IPS-11a (cell line): ENCODE results near the gene PRPF38B.
A peak's percentile ranks its signal among the peaks of the same experiment; 100 is the strongest.
"Not testable (repeated sequence)": the region's sequence is repeated elsewhere in the genome, so short reads cannot be mapped to it uniquely, and the experiment has no call there.

Experiments used
- H3K4me3 ChIP-seq: one replicate; pipeline ENCODE4 v1.5.1; 2013; ENCODE audit warnings: low read depth, low read length, control low read depth

The PRPF38B gene

GRCh38 chr1:108679586-108680213, 12.4 kb upstream of the PRPF38B start:
- H3K4me3 ChIP-seq = no peak overlapping the region

DNA sequence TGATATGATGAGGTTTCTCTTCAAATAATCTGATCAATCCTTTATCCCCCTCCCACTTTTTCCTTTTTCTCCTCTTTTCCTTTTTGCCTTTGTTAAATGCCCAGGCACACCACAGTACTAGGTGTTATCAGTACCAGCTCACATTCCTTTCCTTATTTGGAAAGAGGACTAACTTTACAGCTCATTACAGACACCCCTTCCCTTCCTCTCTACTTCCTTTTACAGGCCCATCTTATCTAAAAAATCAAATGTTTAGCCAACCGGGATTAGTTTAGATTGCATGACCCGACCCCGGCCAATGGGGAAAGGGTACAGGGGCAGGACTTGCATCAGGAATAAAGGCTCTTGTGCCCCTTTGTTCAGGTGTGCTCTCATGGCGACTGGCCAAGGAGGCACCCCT, 10.4 kb upstream of the PRPF38B start:
- H3K4me3 ChIP-seq = not testable (repeated sequence)

GRCh38 chr1:108685529-108685928, 6.6 kb upstream of the PRPF38B start:
- no peak overlapping the region for H3K4me3 ChIP-seq

GRCh38 chr1:108686614-108687313, 5.3 kb upstream of the PRPF38B start:
- H3K4me3 ChIP-seq = no peak overlapping the region

DNA sequence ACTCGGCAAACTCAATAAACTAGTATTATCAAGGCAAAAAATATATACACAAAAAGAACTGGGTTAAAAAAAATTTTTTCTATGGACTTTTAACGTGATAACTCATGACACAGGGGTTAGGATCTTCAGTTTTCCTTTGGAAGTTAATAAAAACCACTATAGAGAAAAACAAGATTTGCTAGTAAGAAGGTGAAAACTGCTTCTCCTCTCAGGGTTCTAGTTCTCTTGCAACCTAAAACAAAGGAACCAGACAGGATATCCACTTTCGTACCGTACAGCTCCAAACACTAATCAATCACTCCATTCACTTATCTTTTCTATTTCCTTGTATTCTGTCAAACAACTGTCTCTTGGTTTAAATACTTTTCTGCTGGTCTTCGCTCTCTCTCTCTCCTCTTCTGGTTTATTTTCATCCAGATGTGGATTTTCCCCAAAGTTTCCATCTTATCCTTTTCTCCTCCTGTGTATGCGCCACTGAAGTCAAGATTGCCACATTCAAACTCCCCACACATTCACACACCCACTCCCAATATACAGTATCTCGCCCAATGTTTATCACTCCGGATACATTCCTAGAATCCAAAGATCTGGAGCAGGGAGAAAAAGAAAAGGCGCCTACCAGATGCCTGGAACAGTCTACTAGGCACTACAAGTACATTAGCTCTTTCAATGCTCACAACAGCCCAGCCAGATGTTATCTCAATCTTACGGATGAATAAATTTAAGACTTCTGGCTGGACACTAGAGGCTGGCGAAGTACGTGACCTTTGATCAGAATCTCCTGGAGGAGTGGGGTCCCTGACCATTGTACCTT, 775 bp upstream of the PRPF38B start:
- H3K4me3 ChIP-seq = peak overlapping the region; percentile 97

- H3K4me3 ChIP-seq = peak overlapping the region; percentile 97
These were observed 880 bp downstream of the PRPF38B start for GRCh38 chr1:108692724-108693655.

DNA sequence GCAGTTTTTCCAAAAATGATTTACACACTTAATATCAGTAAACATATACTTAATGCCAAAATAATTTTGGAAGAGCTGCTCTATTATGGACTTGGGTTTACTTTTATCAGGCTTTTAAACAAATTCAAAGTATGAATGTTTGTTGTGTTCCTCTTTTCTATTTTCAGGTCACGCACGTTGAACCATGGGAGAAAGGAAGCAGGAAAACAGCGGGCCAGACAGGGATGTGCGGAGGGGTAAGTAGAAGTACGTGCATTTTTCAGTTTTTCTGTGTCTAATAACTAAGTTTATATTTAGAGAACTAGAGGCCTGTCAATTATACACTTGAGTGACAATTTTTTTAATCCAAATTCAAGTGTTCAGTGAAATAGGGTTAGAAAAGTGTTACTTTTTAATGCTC, 3.4 kb downstream of the PRPF38B start:
- H3K4me3 ChIP-seq = no peak overlapping the region

GRCh38 chr1:108699375-108700332, 7.5 kb downstream of the PRPF38B start:
- H3K4me3 ChIP-seq = no peak overlapping the region

DNA sequence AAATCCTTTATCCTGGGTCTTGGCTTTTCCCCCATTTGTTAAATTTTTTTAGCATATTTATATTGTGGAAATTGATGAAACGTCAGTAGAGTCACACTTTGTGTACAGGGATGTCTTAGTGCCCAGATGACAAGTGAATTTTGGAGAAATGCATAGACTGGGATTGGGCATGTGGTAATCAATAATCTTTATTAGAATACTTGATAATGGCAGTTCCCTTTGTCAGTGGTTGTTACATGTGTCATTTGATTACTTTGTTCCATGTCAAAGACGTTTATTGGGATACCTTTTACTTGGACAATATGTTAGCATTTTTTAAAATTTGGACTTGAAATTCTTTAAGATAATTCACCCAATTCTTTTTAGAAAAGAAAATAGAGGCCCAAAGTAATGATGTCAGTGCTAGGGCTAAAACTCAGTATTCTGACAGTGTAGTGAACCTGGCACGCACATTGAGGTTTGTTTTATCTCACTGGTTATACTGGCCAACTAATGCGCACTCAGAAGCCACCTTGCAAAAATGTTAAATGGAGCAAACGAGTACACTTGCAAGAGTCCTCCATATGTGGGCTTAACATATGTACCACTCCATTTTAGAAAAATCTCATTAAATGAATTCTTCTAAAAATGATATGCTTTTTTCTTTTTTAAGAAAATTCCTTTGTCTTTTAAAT, 9.2 kb downstream of the PRPF38B start:
- no peak overlapping the region for H3K4me3 ChIP-seq

DNA sequence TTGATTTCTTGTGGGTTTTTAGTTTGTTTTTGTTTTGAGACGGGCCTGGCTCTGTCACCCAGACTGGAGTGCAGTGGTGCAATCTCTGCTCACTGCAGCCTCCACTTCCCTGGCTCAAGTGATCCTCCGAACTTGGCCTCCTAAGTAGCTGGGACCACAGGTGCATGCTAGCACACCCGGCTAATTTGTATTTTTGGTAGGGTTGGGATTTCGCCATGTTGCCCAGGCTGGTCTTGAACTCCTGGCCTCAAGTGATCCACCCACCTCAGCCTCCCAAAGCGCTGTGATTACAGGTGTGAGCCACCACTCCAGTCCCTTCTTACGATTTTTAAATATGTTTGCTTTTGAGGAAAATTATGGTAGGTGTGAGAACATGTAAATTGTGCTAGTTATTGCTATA, 10.0 kb downstream of the PRPF38B start:
- not testable (repeated sequence) for H3K4me3 ChIP-seq

GRCh38 chr1:108703939-108704338, 11.8 kb downstream of the PRPF38B start:
- H3K4me3 ChIP-seq = no peak overlapping the region

DNA sequence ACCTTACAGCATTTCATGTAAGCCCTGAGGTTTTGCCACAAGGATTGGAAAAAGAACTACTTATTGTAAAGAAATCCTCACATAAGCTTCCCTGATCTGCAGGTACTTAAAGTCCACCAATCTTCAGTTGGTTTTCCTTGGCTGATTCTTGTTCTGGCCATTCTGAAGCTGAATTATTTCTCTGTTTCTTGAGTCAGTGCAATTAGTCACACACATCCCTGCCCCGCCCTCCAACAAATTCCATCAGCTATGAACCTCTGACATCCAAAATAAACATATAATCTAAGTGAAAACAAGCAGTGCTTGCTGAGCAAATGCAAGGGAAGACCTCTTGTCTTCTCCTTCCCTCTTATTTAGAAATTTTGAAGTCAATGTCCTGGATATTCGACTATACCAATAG, 12.4 kb downstream of the PRPF38B start:
- H3K4me3 ChIP-seq = no peak overlapping the region

GRCh38 chr1:108706643-108707042, 14.5 kb downstream of the PRPF38B start:
- no peak overlapping the region for H3K4me3 ChIP-seq

GRCh38 chr1:108708691-108709660, 16.9 kb downstream of the PRPF38B start:
- no peak overlapping the region for H3K4me3 ChIP-seq

DNA sequence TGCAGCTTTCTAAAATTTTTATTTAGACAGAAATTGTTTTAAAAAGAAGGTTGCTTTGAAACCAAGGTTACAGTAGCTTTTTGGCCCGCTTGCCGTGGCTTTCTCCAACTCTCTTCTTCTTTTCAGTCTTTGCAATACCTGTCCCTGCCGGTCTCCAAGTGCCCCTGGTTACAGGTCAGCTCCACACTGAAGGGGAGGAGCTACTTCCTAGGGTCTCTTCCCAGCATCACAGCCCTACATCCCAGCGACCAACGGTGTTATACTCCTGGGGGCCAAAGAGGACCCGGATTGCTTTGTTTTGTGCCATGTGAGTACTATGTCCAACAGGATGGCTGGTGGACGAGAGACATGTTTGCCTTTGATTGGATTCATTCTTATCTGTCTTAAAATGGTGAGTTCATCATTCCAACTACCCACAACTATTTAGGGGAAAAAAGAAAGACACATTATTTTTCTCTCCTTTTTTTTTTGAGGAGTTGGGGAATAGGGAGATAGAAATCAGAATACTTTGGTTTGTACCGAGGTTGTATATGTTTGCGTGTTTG, 20.6 kb downstream of the PRPF38B start, which contains the start of gene FNDC7:
Gene FNDC7, plus strand, starts transcription at position 303 of the 545 bp plus-strand sequence. Its CDS starts 26 bp downstream, at position 329.
- no peak within 1 kb of the TSS for H3K4me3 ChIP-seq

DNA sequence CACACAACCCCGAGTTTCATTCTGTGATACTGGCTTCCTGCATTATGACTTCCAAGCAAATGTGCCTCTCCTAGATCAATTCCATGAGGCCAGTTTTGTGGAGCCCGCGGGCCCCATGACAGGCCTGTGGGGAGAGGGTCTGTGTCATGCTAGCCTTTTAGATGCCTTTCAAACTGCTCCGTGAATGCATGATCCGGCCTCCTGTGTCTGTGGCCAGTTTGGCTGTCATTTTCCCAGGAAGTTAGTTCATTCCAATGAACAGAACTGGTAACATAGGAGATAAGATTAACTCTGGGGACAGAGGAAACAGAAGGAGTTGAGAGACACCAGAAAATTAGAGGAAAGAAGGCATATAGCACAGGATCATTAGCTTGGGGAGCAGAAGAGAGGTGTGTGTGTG, 23.8 kb downstream of the PRPF38B start:
- no peak overlapping the region for H3K4me3 ChIP-seq

DNA sequence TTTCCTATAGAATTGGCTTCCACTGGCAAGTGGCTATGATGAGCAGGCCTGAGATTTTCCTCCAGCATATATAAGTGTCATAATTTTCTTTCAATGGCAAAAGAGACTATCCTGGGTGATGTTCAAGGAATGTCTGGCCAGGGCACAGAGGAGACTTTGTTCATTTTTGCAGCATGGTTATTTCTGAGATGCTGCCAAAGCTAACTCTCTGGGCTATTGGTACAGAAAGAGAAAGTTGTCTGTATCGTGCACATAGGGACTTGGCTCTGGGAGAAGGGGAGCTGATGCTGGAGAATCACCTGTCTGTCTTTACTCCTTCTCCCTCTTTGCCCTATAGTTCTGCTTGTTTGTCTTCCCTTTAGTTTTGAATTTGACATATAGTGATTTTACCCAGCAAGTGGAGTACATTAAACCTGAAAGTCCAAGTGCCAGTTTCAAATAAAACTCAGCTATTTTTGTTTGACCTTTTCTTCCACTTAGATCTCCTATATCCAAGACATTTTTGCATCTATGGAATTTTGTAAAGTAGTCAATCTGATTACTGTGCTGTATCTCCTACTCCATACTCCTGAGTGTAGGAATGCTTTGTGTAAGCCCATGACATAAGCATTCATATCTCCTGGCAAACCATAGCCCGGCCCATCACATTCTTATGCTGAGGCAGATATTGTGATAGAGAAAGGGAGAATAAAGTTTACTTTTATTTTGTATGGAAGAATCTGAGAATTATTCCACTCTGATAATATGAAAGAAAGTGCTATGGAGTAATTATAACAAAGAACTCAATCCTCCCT, 24.5 kb downstream of the PRPF38B start:
- H3K4me3 ChIP-seq = no peak overlapping the region
